ENCODE measurements around the gene THSD8. TPM values are rescaled to one million over a fixed set of nuclear protein-coding genes. Genes with fewer than 3 reads are reported as not detected.

The THSD8 gene
- not detected in 2 replicates for polyA plus RNA-seq
- not detected in 2 replicates for polyA minus RNA-seq

DNA sequence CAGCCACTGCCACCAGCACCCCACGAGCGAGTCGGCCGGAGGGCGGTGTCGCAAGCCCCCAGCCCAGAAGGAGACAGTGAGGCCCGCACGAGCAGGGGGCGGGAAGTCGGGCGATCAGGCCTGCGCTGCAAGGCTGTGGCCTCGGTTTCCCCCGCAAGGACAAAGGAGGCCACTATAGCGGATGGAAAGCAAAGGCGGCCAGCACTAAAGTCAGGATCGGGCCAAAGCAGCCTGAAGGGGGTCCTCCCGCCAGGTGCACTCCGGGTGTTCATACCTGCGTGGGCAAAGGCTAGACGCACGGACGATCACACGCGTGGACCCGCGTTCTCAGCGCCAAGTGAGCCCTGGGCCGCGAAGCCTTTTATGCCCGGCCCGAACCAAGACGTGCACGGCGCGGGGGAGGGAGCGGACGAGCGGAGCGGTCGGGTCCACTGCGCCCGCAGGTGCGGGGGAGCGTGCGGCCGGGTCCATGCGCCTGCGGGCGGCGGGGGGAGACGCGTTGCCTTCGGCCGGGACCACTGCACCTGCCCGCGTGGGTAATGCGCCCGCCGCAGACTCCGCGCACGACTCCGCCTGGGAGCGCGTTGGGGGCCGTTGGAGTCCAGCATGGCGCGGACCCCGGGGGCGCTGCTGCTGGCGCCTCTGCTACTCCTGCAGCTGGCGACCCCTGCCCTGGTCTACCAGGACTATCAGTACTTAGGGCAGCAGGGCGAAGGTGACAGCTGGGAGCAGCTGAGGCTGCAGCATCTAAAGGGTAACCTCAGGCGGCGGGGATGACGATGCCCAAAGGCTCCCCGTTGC is at the start of gene THSD8, which contains the start of gene PRDX2:
TSS of gene THSD8 (plus strand) at position 604 of the 801 bp plus-strand sequence. CDS start at position 607, 3 bp downstream.
TSS of gene PRDX2 (minus strand) at position 335 of the 801 bp plus-strand sequence. CDS start 539 bp downstream, outside the sequence.
- Histone ChIP-seq H3K27me3 (ENCODE audit: insufficient read depth, low read depth, low read length) (no peaks in the 10 kb centered on the region), H4K20me1 (ENCODE audit: insufficient read depth) (no peaks in the 10 kb centered on the region), H2AFZ (ENCODE audit: low read depth, low read length) (peak within 1 kb of the TSS; percentile 83), H3K4me3 (ENCODE audit: low read length) (peak within 1 kb of the TSS; percentile 95), H3K4me2 (ENCODE audit: low read length) (peak within 1 kb of the TSS; percentile 93), H3F3A (ENCODE audit: insufficient read depth, low read length, poor library complexity, severe bottlenecking) (no peaks in the 10 kb centered on the region), H3K79me2 (replicated peaks; ENCODE audit: insufficient read depth, low read length) (peaks cover 19% of the 10 kb centered on the region), H3K9me3 (ENCODE audit: low read length) (no peaks in the 10 kb centered on the region), H3K36me3 (ENCODE audit: insufficient read depth, low read length) (no peaks in the 10 kb centered on the region), H3K9ac (ENCODE audit: low read length) (peak within 1 kb of the TSS; percentile 97), H3K9me2 (ENCODE audit: insufficient read depth, low read length) (no peaks in the 10 kb centered on the region), H3K27ac (ENCODE audit: low read length) (peak within 1 kb of the TSS; percentile 85)
- TF ChIP-seq RAD21 (conservative IDR thresholded peaks at IDR 0.05) = peak; percentile 38
- peak; percentile 44 for TF ChIP-seq SMC3 (conservative IDR thresholded peaks at IDR 0.05; ENCODE audit: poor library complexity)
- TF ChIP-seq MXI1 (conservative IDR thresholded peaks at IDR 0.05; ENCODE audit: poor library complexity, severe bottlenecking) = peak; percentile 87
- no peak for TF ChIP-seq EZH2 (IDR thresholded peaks at IDR 0.05; ENCODE audit: borderline replicate concordance, insufficient read depth, low read length, poor library complexity, severe bottlenecking)
- TF ChIP-seq, protein P1, sequence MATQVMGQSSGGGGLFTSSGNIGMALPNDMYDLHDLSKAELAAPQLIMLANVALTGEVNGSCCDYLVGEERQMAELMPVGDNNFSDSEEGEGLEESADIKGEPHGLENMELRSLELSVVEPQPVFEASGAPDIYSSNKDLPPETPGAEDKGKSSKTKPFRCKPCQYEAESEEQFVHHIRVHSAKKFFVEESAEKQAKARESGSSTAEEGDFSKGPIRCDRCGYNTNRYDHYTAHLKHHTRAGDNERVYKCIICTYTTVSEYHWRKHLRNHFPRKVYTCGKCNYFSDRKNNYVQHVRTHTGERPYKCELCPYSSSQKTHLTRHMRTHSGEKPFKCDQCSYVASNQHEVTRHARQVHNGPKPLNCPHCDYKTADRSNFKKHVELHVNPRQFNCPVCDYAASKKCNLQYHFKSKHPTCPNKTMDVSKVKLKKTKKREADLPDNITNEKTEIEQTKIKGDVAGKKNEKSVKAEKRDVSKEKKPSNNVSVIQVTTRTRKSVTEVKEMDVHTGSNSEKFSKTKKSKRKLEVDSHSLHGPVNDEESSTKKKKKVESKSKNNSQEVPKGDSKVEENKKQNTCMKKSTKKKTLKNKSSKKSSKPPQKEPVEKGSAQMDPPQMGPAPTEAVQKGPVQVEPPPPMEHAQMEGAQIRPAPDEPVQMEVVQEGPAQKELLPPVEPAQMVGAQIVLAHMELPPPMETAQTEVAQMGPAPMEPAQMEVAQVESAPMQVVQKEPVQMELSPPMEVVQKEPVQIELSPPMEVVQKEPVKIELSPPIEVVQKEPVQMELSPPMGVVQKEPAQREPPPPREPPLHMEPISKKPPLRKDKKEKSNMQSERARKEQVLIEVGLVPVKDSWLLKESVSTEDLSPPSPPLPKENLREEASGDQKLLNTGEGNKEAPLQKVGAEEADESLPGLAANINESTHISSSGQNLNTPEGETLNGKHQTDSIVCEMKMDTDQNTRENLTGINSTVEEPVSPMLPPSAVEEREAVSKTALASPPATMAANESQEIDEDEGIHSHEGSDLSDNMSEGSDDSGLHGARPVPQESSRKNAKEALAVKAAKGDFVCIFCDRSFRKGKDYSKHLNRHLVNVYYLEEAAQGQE (IDR thresholded peaks at IDR 0.05; ENCODE audit: borderline replicate concordance) = peak; percentile 96
- TF ChIP-seq POLR2AphosphoS5 (IDR thresholded peaks at IDR 0.05) = peak; percentile 98
- TF ChIP-seq EP300 (conservative IDR thresholded peaks at IDR 0.05; ENCODE audit: poor library complexity, severe bottlenecking) = peak; percentile 72
- TF ChIP-seq, protein P2, sequence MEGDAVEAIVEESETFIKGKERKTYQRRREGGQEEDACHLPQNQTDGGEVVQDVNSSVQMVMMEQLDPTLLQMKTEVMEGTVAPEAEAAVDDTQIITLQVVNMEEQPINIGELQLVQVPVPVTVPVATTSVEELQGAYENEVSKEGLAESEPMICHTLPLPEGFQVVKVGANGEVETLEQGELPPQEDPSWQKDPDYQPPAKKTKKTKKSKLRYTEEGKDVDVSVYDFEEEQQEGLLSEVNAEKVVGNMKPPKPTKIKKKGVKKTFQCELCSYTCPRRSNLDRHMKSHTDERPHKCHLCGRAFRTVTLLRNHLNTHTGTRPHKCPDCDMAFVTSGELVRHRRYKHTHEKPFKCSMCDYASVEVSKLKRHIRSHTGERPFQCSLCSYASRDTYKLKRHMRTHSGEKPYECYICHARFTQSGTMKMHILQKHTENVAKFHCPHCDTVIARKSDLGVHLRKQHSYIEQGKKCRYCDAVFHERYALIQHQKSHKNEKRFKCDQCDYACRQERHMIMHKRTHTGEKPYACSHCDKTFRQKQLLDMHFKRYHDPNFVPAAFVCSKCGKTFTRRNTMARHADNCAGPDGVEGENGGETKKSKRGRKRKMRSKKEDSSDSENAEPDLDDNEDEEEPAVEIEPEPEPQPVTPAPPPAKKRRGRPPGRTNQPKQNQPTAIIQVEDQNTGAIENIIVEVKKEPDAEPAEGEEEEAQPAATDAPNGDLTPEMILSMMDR (IDR thresholded peaks at IDR 0.05; ENCODE audit: poor library complexity, severe bottlenecking) = peak; percentile 49
- peak; percentile 97 for TF ChIP-seq TAF1 (IDR thresholded peaks at IDR 0.05; ENCODE audit: low read depth)

DNA sequence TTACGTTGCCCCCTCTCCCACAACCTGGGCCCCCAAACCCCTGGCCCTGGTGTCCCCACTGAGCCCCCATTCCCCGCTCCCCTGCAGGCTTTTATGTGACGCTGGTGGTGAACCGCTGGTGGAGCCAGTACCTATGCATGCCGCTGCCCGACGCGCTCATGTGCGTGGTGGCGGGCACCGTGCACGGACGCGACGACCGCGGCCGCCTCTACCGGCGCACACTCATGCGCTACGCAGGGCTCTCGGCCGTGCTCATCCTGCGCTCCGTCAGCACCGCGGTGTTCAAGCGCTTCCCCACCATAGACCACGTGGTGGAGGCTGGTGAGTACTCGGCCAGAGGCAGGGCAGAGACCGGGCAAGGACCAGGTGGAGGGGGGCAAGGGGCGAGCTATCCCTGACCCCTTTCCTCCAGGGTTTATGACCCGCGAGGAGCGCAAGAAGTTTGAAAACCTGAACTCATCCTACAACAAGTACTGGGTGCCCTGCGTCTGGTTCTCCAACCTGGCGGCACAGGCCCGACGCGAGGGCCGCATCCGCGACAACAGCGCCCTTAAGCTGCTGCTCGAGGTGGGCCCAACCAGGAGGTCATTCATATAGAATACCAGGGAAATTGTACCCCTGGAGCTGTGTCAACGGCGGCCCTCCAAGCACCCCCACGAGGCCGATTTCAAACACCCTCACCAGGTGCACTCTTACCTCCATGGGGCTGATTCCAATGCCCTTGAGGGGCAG is 47.2 kb upstream of the THSD8 start:
- no peaks in the 10 kb centered on the region for H4K20me1 ChIP-seq (ENCODE audit: insufficient read depth)
- no peak overlapping the region for H3K9ac ChIP-seq (ENCODE audit: low read length)
- no peaks in the 10 kb centered on the region for H3K9me3 ChIP-seq (ENCODE audit: low read length)
- TF ChIP-seq RAD21 (conservative IDR thresholded peaks at IDR 0.05) (no peak), MXI1 (conservative IDR thresholded peaks at IDR 0.05; ENCODE audit: poor library complexity, severe bottlenecking) (no peak), TAF1 (IDR thresholded peaks at IDR 0.05; ENCODE audit: low read depth) (no peak), EP300 (conservative IDR thresholded peaks at IDR 0.05; ENCODE audit: poor library complexity, severe bottlenecking) (no peak), POLR2AphosphoS5 (IDR thresholded peaks at IDR 0.05) (no peak), EZH2 (IDR thresholded peaks at IDR 0.05; ENCODE audit: borderline replicate concordance, insufficient read depth, low read length, poor library complexity, severe bottlenecking) (no peak), SMC3 (conservative IDR thresholded peaks at IDR 0.05; ENCODE audit: poor library complexity) (no peak)
- TF ChIP-seq, protein P1 (IDR thresholded peaks at IDR 0.05; ENCODE audit: borderline replicate concordance) = no peak
- TF ChIP-seq, protein P2 (IDR thresholded peaks at IDR 0.05; ENCODE audit: poor library complexity, severe bottlenecking) = no peak
- peaks cover 20% of the 10 kb centered on the region for H3K27me3 ChIP-seq (ENCODE audit: insufficient read depth, low read depth, low read length)
- no peaks in the 10 kb centered on the region for H3K36me3 ChIP-seq (ENCODE audit: insufficient read depth, low read length)
- no peaks in the 10 kb centered on the region for H3K9me2 ChIP-seq (ENCODE audit: insufficient read depth, low read length)
- no peaks in the 10 kb centered on the region for H3K79me2 ChIP-seq (replicated peaks; ENCODE audit: insufficient read depth, low read length)
- no peak overlapping the region for H3K4me2 ChIP-seq (ENCODE audit: low read length)
- H2AFZ ChIP-seq (ENCODE audit: low read depth, low read length) = no peak overlapping the region
- no peak overlapping the region for H3K27ac ChIP-seq (ENCODE audit: low read length)
- no peak overlapping the region for H3K4me3 ChIP-seq (ENCODE audit: low read length)
- H3F3A ChIP-seq (ENCODE audit: insufficient read depth, low read length, poor library complexity, severe bottlenecking) = no peaks in the 10 kb centered on the region
